ENCODE results near the gene ATP9B. TPM values are rescaled to one million over a fixed set of nuclear protein-coding genes. Genes with fewer than 3 reads are reported as not detected.
A peak's percentile ranks its signal among the peaks of the same experiment; 100 is the strongest.
"Not testable (repeated sequence)": the region's sequence is repeated elsewhere in the genome, so short reads cannot be mapped to it uniquely, and the experiment has no call there.

Gene ATP9B
- total RNA-seq, 1 donor from 2014 or later, result 51.4 TPM

GRCh38 chr18:79375441-79376154 lies 306.4 kb downstream of the ATP9B start:
- DNase-seq (ENCODE audit: low spot score in 2 of 2), result no peak
- no peak for FAIRE-seq

GRCh38 chr18:79376661-79377060 lies 307.5 kb downstream of the ATP9B start:
- FAIRE-seq; DNase-seq (ENCODE audit: low spot score in 2 of 2): not testable (repeated sequence)

DNA sequence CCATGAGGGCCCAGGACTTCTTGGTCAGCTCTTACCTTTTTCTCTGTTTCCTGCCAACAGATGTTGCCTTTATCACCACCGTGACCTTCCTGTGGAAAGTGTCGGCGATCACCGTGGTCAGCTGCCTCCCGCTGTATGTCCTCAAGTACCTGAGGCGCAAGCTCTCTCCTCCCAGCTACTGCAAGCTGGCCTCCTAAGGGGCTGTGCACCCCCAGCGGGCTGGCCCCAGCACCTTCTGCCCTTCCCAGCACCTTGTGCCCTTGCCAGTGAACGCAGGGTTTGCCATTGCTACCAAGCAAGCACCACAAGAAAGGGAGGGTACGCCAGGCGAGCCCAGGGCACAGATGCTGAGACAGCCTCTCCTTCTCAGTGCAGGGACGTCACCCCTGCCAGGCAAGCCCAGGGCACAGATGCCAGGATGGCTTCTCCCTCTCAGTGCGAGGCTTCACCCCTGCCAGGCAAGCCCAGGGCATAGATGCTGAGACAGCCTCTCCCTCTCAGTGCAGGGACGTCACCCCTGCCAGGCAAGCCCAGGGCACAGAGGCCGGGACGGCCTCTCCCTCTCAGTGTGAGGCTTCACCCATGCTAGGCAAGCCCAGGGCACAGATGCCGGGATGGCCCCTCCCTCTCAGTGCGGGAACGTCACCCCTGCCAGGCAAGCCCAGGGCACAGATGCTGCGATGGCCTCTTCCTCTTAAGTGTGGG lies 308.1 kb downstream of the ATP9B start:
- FAIRE-seq, result no peak
- DNase-seq (ENCODE audit: low spot score in 2 of 2), result no peak

DNA sequence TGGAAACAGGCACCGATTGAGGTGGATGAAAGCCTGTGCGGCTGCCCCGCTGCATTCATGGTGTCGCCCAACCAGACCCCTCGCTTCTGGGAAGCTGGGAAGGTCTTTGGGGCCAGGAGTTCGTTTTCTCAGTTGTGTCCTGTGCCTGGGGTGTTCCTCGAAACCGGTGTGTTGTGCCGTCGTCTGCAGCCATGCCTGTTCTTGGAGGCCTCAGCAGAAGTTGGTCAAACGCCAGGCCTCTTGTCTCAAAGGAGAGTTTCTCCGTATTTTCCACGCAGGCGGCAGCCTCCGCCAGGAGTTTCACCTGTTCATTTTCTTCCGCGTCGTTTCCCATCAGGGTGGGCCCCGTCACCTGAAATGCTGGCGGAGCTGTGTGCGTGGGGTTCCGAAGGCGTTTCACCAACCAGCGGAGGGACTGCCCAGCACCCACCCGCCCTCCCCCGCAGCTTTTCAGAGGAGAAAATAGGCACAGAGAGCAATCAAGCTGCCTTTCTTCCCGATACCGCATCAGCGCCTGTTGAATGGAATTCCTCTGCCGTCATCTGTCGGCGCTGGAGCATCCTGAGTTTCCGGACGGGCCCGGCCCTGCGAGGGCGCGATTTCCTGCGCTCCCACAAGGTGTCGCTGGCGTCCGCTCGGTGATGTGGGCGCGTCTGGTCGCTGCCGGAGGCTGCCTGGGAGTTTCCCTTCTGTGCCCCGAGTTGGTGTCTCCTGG lies 309.5 kb downstream of the ATP9B start:
- DNase-seq (ENCODE audit: low spot score in 2 of 2) (peak; percentile 81 to 86), FAIRE-seq (no peak)

DNA sequence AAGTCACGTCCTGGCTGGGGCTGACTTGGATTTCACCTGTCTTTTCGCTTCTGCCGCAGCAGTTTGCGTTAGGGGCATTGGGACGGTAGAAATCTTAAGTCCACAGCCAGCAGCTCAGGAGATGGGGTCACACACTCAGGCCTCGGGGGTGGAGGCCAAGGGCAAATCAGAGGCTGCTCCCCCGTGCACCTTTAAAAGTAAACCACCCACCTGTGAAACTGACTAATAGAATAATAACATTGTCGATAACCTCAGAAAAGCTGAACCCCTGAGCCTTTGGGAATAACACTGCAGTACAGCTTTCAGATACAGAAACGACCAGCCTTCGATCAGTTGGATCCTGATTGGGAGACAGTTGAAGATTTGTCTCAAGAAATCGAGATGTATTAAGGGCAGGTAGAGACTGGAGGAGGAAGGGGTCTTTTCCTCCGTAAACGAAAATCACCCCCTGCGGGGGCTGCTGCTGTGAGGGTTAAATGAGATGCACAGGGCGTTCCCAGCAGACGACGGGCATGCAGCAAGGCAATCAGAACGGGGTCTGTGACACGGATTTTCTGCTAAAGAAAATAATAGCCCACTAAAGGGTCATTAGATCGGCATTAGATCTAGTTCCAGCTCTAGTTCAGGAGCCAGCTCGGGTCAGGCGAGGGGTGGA lies 310.2 kb downstream of the ATP9B start:
- no peak for DNase-seq (ENCODE audit: low spot score in 2 of 2)
- FAIRE-seq, result no peak

DNA sequence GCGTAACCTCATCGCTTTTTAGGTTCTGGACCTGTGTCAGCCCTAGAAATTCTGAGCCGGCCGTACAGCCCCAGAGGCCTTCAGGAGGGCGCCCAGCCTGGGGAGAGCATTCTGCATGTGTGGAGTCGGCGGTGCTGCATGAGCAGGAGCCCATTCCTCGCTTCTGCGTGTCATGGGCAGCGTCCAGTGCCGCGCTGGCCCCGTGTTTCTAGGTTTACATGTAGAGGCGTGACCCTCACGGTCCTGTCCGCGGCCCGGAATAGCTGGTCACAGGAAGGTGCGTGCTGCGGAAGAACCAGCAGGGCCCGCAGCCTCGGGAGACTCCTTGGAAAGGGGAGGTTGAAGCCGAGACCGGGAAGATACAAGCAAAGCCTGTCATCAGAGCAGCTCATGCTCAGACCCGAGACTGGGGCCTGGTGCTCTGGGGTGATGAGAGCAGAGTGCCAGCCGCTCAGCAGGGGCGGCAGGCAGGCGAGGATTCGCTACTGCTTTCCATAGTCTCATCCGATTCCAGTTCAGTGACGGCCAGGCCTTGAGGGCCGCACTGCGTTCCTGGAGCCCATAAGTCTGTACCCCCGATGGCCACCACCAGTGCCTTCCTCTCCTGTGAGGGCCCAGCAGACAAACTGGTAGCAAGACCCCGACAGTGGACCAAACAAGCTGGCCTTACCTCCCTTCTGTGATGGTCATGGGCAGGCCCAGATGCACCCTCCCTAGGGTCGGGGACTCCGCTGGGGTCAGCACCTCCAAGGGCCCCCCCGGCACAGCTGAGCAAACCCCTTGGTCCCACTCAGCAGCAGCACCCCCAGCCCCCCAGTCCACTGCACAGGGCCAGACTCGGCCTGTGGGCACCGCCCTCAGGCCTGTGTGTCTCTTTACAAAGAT lies 311.0 kb downstream of the ATP9B start:
- no peak for FAIRE-seq

GRCh38 chr18:79380816-79381806 lies 311.9 kb downstream of the ATP9B start:
- DNase-seq (ENCODE audit: low spot score in 2 of 2) (peak; percentile 80 to 88), FAIRE-seq (no peak)

More for the DNA sequence above, 311.0 kb downstream of the ATP9B start:
- DNase-seq (ENCODE audit: low spot score in 2 of 2), result peak in 1 of 2 donors; percentile 36

- DNase-seq (ENCODE audit: low spot score in 2 of 2), result peak in 1 of 2 donors; percentile 23
- no peak for FAIRE-seq
Observed at GRCh38 chr18:79381811-79382311, 312.7 kb downstream of the ATP9B start.

- peak in 1 of 2 donors; percentile 13 for DNase-seq (ENCODE audit: low spot score in 2 of 2)
- no peak for FAIRE-seq
Observed at GRCh38 chr18:79382681-79383387, 313.6 kb downstream of the ATP9B start.

DNA sequence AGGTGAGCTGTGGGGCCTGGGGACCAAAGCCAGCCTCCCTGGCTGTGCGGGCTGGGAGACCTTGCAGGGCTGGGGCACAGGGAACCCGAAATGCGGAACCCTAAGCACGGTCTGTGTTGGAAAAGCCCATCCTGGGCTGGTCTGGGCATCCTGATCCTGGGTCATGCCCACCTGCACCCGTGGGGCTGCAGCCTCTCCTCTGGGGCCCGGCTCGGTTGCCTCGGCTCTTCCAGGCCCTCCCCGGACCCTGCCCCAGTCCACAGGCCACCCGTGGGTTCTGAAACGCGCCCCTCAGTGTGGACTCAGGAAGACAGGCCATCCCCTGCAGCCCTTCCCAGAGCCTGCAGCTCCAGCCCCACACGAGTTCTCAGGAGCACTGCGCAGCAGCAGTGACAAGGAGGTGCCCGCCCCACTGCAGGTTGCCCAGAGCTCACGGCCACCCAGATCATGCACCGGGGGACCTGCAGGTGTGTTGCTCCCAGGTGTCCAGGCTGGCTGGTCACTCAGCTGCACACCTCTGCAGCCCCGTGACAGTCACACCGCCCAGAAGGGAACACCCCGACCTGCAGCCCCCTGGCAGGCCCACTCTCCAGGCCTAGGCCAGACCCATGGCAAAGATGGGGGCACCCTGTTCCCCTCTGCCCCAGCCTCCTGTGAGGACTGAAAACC lies 314.3 kb downstream of the ATP9B start:
- no peak for DNase-seq (ENCODE audit: low spot score in 2 of 2)

GRCh38 chr18:79384151-79384807 lies 315.1 kb downstream of the ATP9B start:
- DNase-seq (ENCODE audit: low spot score in 2 of 2), result no peak
- no peak for FAIRE-seq

More for the DNA sequence above, 314.3 kb downstream of the ATP9B start:
- no peak for FAIRE-seq

DNA sequence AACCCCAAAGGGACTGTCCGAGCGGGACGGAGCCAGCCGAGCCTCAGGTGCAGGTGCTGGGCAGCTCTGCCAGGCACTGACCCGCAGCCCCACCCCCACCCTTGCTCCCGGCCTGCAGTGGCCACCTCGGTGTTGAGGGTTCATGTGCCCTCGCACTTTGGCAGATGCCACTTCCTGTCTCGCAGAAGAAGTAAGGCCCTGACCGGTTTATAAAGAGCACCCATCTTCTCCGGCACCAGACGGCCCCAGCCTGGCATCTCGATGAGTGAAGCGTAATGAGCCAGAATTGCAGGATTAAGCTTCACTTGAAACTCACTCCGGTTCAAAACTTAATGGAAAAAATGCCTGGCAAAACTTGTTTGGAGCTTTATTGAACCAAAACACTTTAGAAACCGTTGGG lies 315.6 kb downstream of the ATP9B start:
- DNase-seq (ENCODE audit: low spot score in 2 of 2) (no peak), FAIRE-seq (no peak)

- DNase-seq (ENCODE audit: low spot score in 2 of 2) (no peak), FAIRE-seq (no peak)
Observed at GRCh38 chr18:79385326-79385707, 316.1 kb downstream of the ATP9B start.

DNA sequence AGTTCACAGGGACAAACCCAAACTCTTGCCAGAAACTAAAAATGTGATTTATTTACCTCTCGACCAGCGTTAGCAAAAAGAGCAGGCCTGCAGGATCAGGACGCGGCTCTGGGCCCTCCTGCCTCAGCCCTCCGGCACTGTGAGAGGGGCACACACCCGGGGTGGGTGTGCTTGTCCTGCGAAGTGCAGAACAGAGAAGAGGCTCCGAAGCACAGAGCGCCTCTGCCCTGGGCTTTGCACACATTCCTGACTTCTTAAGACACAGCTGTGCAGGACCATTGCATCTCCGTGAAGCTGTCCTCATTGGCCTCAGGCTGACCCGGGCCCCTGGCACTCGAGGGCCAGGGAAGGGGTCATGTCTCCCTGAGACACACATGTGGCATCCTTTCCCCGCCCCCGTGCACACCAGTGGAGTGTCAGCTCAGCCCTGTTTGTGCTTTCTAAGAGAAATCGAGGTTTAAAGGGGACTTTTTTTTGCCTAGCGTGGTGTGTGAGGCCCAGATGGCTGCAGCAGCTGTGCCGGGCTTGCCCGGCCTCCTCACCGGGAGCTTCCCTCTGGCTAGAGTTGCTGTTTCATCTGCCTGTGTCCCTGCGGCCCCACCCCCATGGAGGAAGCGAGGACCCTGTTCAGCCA lies 316.6 kb downstream of the ATP9B start:
- FAIRE-seq (no peak), DNase-seq (ENCODE audit: low spot score in 2 of 2) (peak in 1 of 2 donors; percentile 14)

DNA sequence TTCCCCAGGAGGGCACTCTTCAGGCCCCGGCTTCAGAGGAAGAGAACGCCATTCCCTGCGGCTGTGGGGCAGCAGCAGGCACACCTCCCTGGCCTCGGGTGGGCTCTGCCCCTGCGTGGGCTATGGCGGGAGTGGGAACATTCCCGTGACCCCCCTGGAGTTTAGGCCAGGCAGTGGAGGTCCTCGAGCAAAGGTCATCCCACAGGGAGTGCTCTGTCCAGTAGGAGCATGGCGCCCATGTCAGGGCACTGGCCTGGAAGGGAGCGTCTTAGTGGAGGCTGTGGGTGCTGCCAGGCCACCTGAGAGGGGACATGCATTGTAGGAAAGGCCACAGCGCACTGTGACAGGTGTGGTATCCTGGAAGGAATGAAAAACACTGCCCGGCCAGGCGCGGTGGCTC lies 317.4 kb downstream of the ATP9B start:
- no peak for FAIRE-seq

GRCh38 chr18:79387214-79387613 lies 318.0 kb downstream of the ATP9B start:
- FAIRE-seq (no peak), DNase-seq (ENCODE audit: low spot score in 2 of 2) (no peak)

More for the DNA sequence above, 317.4 kb downstream of the ATP9B start:
- DNase-seq (ENCODE audit: low spot score in 2 of 2), result no peak

Data from frontal cortex (tissue), 4 donors.